Measurements from ENCODE around the gene LHX8.

Gene LHX8

GRCh38 chr1:75125161-75125726 lies 8.9 kb upstream of the LHX8 start:
- TF ChIP-seq POLR2AphosphoS5 (IDR thresholded peaks at IDR 0.05; ENCODE audit: low read depth) (no peak), SPI1 (IDR thresholded peaks at IDR 0.05; ENCODE audit: borderline replicate concordance, low read depth) (no peak), GABPA (IDR thresholded peaks at IDR 0.05; ENCODE audit: low read depth) (no peak)
- TF ChIP-seq, protein P1, sequence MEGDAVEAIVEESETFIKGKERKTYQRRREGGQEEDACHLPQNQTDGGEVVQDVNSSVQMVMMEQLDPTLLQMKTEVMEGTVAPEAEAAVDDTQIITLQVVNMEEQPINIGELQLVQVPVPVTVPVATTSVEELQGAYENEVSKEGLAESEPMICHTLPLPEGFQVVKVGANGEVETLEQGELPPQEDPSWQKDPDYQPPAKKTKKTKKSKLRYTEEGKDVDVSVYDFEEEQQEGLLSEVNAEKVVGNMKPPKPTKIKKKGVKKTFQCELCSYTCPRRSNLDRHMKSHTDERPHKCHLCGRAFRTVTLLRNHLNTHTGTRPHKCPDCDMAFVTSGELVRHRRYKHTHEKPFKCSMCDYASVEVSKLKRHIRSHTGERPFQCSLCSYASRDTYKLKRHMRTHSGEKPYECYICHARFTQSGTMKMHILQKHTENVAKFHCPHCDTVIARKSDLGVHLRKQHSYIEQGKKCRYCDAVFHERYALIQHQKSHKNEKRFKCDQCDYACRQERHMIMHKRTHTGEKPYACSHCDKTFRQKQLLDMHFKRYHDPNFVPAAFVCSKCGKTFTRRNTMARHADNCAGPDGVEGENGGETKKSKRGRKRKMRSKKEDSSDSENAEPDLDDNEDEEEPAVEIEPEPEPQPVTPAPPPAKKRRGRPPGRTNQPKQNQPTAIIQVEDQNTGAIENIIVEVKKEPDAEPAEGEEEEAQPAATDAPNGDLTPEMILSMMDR (IDR thresholded peaks at IDR 0.05; ENCODE audit: insufficient read depth, low read length) = no peak
- peaks cover 46% of the 10 kb centered on the region for H3K27me3 ChIP-seq (ENCODE audit: insufficient read depth, poor library complexity, severe bottlenecking)
- no peak overlapping the region for H3K4me3 ChIP-seq (replicated peaks; ENCODE audit: insufficient read depth, low read length)
- H3K27ac ChIP-seq (replicated peaks) = no peak overlapping the region
- no peak for DNase-seq (ENCODE audit: low read depth in 1 of 2, low spot score in 1 of 2)

- Histone ChIP-seq H3K27me3 (ENCODE audit: insufficient read depth, poor library complexity, severe bottlenecking) (peaks cover 58% of the 10 kb centered on the region), H3K27ac (replicated peaks) (no peak overlapping the region), H3K4me3 (replicated peaks; ENCODE audit: insufficient read depth, low read length) (no peak overlapping the region)
- TF ChIP-seq GABPA (IDR thresholded peaks at IDR 0.05; ENCODE audit: low read depth) (no peak), POLR2AphosphoS5 (IDR thresholded peaks at IDR 0.05; ENCODE audit: low read depth) (no peak), REST (IDR thresholded peaks at IDR 0.05; ENCODE audit: insufficient replicate concordance, low read depth) (no peak), SPI1 (IDR thresholded peaks at IDR 0.05; ENCODE audit: borderline replicate concordance, low read depth) (no peak)
- TF ChIP-seq, protein P1 (IDR thresholded peaks at IDR 0.05; ENCODE audit: insufficient read depth, low read length) = no peak
- DNase-seq (ENCODE audit: low read depth in 1 of 2, low spot score in 1 of 2) = no peak
Measured at GRCh38 chr1:75126611-75127101, 7.5 kb upstream of the LHX8 start.

DNA sequence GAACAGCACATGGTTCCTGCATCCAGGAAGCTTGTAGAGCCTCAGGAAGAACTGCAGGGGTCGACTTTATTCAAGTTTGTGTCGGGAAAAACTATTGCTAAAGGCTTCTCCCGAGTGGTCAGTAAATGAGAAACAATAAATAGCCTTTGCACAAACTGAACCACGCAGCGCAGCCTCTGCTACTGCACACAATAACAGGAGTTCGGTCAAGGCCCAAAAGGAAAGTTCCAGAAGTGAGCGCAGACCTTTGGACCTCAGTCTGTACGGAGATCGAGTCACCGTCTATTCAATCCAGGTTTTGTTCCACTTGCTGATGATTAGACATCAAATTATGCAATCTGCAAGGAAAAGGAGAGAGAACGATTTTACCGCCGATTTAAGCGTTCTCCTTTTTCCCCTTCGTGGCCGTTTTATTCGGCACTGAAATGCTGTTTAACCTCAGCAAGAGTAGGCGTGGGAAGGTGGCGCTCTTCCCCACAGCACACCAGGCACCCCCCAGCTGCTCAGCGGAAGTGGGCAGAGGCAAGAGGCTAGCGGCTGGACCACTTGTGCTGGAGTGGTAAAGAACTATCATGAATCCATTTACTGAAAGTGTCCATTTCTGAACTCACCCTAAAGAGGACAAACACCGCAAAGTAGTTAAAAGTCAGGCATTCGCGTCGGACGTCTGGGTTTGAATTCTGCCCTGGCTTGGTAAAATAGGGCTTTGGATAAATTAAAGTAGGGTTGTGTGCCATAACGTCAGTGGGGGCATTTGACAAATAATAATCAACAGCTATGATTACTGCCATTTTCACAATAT lies 6.1 kb upstream of the LHX8 start:
- TF ChIP-seq GABPA (IDR thresholded peaks at IDR 0.05; ENCODE audit: low read depth) (no peak), SPI1 (IDR thresholded peaks at IDR 0.05; ENCODE audit: borderline replicate concordance, low read depth) (no peak), REST (IDR thresholded peaks at IDR 0.05; ENCODE audit: insufficient replicate concordance, low read depth) (no peak), POLR2AphosphoS5 (IDR thresholded peaks at IDR 0.05; ENCODE audit: low read depth) (no peak)
- TF ChIP-seq, protein P1 (IDR thresholded peaks at IDR 0.05; ENCODE audit: insufficient read depth, low read length) = no peak
- Histone ChIP-seq H3K4me3 (replicated peaks; ENCODE audit: insufficient read depth, low read length) (no peak overlapping the region), H3K27ac (replicated peaks) (no peak overlapping the region), H3K27me3 (ENCODE audit: insufficient read depth, poor library complexity, severe bottlenecking) (peaks cover 68% of the 10 kb centered on the region)
- no peak for DNase-seq (ENCODE audit: low read depth in 1 of 2, low spot score in 1 of 2)

Measured in HL-60 (cell line).